ENCODE data around the gene DERL3.

DNA sequence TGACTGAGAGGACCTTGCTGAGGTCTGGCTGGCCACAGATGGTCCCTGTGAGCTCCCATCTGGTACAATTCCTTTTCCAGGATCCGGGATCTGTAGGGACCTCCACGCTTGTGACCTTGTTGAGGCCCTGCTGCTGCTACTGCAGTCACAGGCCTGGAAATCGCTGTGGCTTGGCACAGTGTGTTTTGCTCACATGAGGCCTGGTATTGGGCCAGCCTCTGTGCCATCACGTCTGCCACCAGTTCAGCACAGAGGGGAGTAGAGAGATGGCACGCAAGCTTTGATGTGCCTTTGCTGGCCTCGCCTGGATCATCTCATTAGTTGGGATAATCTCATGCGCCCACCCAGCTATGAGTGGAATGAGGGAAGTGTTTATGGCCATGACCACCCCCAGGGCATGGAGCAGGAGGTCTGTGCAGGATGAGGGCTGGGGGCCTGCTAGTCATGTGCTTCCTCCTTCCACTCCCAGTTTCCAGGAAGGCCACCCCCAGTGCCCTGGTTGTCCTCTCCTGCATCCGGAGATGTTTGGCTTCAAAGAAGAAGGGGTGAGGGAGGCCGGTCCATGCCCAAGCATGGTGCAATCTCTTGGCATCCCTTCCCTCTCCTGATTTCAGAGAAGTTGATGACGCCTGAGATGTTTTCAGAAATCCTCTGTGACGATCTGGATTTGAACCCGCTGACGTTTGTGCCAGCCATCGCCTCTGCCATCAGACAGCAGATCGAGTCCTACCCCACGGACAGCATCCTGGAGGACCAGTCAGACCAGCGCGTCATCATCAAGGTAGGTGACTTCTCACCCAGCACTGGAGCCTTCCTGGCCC is 22.4 kb downstream of the DERL3 start:
- TF ChIP-seq NANOG (IDR thresholded peaks at IDR 0.05; ENCODE audit: borderline replicate concordance) = no peak
- TF ChIP-seq, protein P1, sequence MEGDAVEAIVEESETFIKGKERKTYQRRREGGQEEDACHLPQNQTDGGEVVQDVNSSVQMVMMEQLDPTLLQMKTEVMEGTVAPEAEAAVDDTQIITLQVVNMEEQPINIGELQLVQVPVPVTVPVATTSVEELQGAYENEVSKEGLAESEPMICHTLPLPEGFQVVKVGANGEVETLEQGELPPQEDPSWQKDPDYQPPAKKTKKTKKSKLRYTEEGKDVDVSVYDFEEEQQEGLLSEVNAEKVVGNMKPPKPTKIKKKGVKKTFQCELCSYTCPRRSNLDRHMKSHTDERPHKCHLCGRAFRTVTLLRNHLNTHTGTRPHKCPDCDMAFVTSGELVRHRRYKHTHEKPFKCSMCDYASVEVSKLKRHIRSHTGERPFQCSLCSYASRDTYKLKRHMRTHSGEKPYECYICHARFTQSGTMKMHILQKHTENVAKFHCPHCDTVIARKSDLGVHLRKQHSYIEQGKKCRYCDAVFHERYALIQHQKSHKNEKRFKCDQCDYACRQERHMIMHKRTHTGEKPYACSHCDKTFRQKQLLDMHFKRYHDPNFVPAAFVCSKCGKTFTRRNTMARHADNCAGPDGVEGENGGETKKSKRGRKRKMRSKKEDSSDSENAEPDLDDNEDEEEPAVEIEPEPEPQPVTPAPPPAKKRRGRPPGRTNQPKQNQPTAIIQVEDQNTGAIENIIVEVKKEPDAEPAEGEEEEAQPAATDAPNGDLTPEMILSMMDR (conservative IDR thresholded peaks at IDR 0.05; ENCODE audit: low read depth in 2 of 2) = no peak
- no peak for TF ChIP-seq EZH2 (IDR thresholded peaks at IDR 0.05; ENCODE audit: low read depth, unreplicated experiment)
- TF ChIP-seq CREB1 (CRISPR knock-in tag; IDR thresholded peaks at IDR 0.05; ENCODE audit: low read depth) = no peak
- TF ChIP-seq EZH2phosphoT487 (IDR thresholded peaks at IDR 0.05; ENCODE audit: unreplicated experiment) = no peak

All from GM23338 (cell line).